HEK293 (cell line): Measurements from ENCODE around the gene PREX1.
"Not testable (repeated sequence)": the region's sequence is repeated elsewhere in the genome, so short reads cannot be mapped to it uniquely, and the experiment has no call there.

Experiments
- CTCF ChIA-PET: fragments of 350-600 bp; formaldehyde crosslinking; extraction: SDS; loops from one replicate; lab custom pipeline; 2021; ENCODE audit warnings: antibody characterized with exemption; lab: Yijun Ruan, JAX
- POLR2A ChIA-PET: fragments of 300-600 bp; formaldehyde crosslinking; extraction: SDS; loops from one replicate; lab custom pipeline; 2020; ENCODE audit warnings: antibody characterized with exemption, inconsistent platforms; lab: Yijun Ruan, JAX
- H3K27ac ChIP-seq: fragments of 200-500 bp; sonication (Bioruptor generic); 2 replicates; pipeline ENCODE4 v1.5.1; 2014; ENCODE audit warnings: low read depth, low read length, control low read depth, inconsistent platforms; ENCODE audit errors: extremely low read depth
- H3K36me3 ChIP-seq, 2 experiments: fragments of 200-500 bp in 1 of 2; sonication (Bioruptor generic) in 1 of 2; 1 replicate in 1 of 2; 2 replicates in 1 of 2; pipeline ENCODE4 v1.5.1; 2014 to 2017; ENCODE audit warnings: inconsistent platforms in 2 of 2, low read length in 2 of 2; ENCODE audit not compliant: control insufficient read depth in 2 of 2, insufficient read depth in 1 of 2
- H3K4me1 ChIP-seq: fragments of 200-500 bp; sonication (Bioruptor generic); 2 replicates; pipeline ENCODE4 v1.5.1; 2014; ENCODE audit warnings: mild to moderate bottlenecking, low read length, inconsistent platforms; ENCODE audit not compliant: control insufficient read depth, insufficient read depth
- H3K4me3 ChIP-seq: 2 replicates; pipeline ENCODE4 v1.5.1; 2011; ENCODE audit warnings: low read depth, mild to moderate bottlenecking, control low read depth, low read length, moderate library complexity
- H3K9me3 ChIP-seq: fragments of 200-500 bp; sonication (Bioruptor generic); 2 replicates; pipeline ENCODE4 v1.5.1; 2014; ENCODE audit warnings: low read depth, low read length, inconsistent platforms; ENCODE audit not compliant: control insufficient read depth, insufficient read depth
- FEZF1 ChIP-seq: fragments of 450-650 bp; formaldehyde crosslinking; IDR thresholded peaks from 2 replicates; pipeline ENCODE4 v1.5.1; 2016; ENCODE audit warnings: missing biosample characterization, missing genetic modification characterization
- GLI2 ChIP-seq: fragments of 450-650 bp; formaldehyde crosslinking; IDR thresholded peaks from 2 replicates; pipeline ENCODE4; 2017; ENCODE audit warnings: missing biosample characterization, missing genetic modification characterization, low read depth, borderline replicate concordance
- GLI4 ChIP-seq: fragments of 450-650 bp; formaldehyde crosslinking; IDR thresholded peaks from 2 replicates; pipeline ENCODE4 v1.5.1; 2016; ENCODE audit warnings: missing biosample characterization, missing genetic modification characterization
- KLF10 ChIP-seq: fragments of 450-650 bp; IDR thresholded peaks from 2 replicates; pipeline ENCODE4 v1.5.1; 2018; ENCODE audit warnings: missing biosample characterization, mild to moderate bottlenecking, missing genetic modification characterization
- ZEB2 ChIP-seq: fragments of 450-650 bp; formaldehyde crosslinking; IDR thresholded peaks from 2 replicates; pipeline ENCODE4 v1.5.1; 2016; ENCODE audit warnings: missing biosample characterization, missing genetic modification characterization
- ZNF112 ChIP-seq: fragments of 450-650 bp; formaldehyde crosslinking; IDR thresholded peaks from 2 replicates; pipeline ENCODE4 v1.5.0; 2017; ENCODE audit warnings: missing biosample characterization, missing genetic modification characterization
- ZNF132 ChIP-seq: fragments of 450-650 bp; formaldehyde crosslinking; IDR thresholded peaks from 2 replicates; pipeline ENCODE4 v1.5.1; 2017; ENCODE audit warnings: missing biosample characterization, missing genetic modification characterization, borderline replicate concordance
- ZNF211 ChIP-seq: fragments of 450-650 bp; formaldehyde crosslinking; IDR thresholded peaks from 2 replicates; pipeline ENCODE4 v1.5.1; 2016; ENCODE audit warnings: low read depth, missing biosample characterization, missing genetic modification characterization
- ZNF23 ChIP-seq: fragments of 450-650 bp; formaldehyde crosslinking; IDR thresholded peaks from 2 replicates; pipeline ENCODE4 v1.5.1; 2016; ENCODE audit warnings: missing biosample characterization, missing genetic modification characterization, borderline replicate concordance
- ZNF239 ChIP-seq: fragments of 450-650 bp; formaldehyde crosslinking; IDR thresholded peaks from 2 replicates; pipeline ENCODE4 v1.5.1; 2016; ENCODE audit warnings: missing biosample characterization, missing genetic modification characterization
- ZNF473 ChIP-seq: fragments of 450-650 bp; formaldehyde crosslinking; IDR thresholded peaks from 2 replicates; pipeline ENCODE4 v1.5.1; 2017; ENCODE audit warnings: missing biosample characterization, missing genetic modification characterization
- ZNF530 ChIP-seq: fragments of 450-650 bp; formaldehyde crosslinking; IDR thresholded peaks from 2 replicates; pipeline ENCODE4 v1.5.1; 2016; ENCODE audit warnings: low read depth, missing biosample characterization, missing genetic modification characterization
- ZNF548 ChIP-seq: fragments of 450-650 bp; formaldehyde crosslinking; IDR thresholded peaks from 2 replicates; pipeline ENCODE4 v1.5.1; 2016; ENCODE audit warnings: missing biosample characterization, missing genetic modification characterization
- ZNF571 ChIP-seq: fragments of 450-650 bp; formaldehyde crosslinking; IDR thresholded peaks from 2 replicates; pipeline ENCODE4 v1.5.0; 2017; ENCODE audit warnings: missing biosample characterization, missing genetic modification characterization
- ZNF621 ChIP-seq: fragments of 450-650 bp; formaldehyde crosslinking; IDR thresholded peaks from 2 replicates; pipeline ENCODE4 v1.5.1; 2017; ENCODE audit warnings: missing biosample characterization, missing genetic modification characterization
- ZNF707 ChIP-seq: fragments of 450-650 bp; formaldehyde crosslinking; IDR thresholded peaks from 2 replicates; pipeline ENCODE4 v1.5.1; 2016; ENCODE audit warnings: missing biosample characterization, missing genetic modification characterization
- ZNF768 ChIP-seq: fragments of 450-650 bp; formaldehyde crosslinking; IDR thresholded peaks from 2 replicates; pipeline ENCODE4 v1.5.1; 2018; ENCODE audit warnings: missing biosample characterization, mild to moderate bottlenecking, missing genetic modification characterization
- ZNF791 ChIP-seq: fragments of 450-650 bp; formaldehyde crosslinking; IDR thresholded peaks from 2 replicates; pipeline ENCODE4 v1.5.1; 2016; ENCODE audit warnings: missing biosample characterization, missing genetic modification characterization
- ZNF792 ChIP-seq: fragments of 450-650 bp; formaldehyde crosslinking; IDR thresholded peaks from 2 replicates; pipeline ENCODE4 v1.5.1; 2016; ENCODE audit warnings: missing biosample characterization, missing genetic modification characterization
- TF ChIP-seq, protein P1 (sequence below): fragments of 450-650 bp; formaldehyde crosslinking; IDR thresholded peaks from 2 replicates; pipeline ENCODE4 v1.5.1; 2016; ENCODE audit warnings: missing biosample characterization, missing genetic modification characterization
- TF ChIP-seq, protein P2 (sequence below): fragments of 450-650 bp; formaldehyde crosslinking; IDR thresholded peaks from 2 replicates; pipeline ENCODE4; 2016; ENCODE audit warnings: missing biosample characterization, missing genetic modification characterization
- TF ChIP-seq, protein P3 (sequence below): fragments of 450-650 bp; formaldehyde crosslinking; IDR thresholded peaks from 2 replicates; pipeline ENCODE4 v1.5.1; 2016; ENCODE audit warnings: missing biosample characterization, missing genetic modification characterization, borderline replicate concordance
- TF ChIP-seq, protein P4 (sequence below): fragments of 450-650 bp; formaldehyde crosslinking; IDR thresholded peaks from 2 replicates; pipeline ENCODE4 v1.5.1; 2016; ENCODE audit warnings: missing biosample characterization, missing genetic modification characterization

Gene PREX1

DNA sequence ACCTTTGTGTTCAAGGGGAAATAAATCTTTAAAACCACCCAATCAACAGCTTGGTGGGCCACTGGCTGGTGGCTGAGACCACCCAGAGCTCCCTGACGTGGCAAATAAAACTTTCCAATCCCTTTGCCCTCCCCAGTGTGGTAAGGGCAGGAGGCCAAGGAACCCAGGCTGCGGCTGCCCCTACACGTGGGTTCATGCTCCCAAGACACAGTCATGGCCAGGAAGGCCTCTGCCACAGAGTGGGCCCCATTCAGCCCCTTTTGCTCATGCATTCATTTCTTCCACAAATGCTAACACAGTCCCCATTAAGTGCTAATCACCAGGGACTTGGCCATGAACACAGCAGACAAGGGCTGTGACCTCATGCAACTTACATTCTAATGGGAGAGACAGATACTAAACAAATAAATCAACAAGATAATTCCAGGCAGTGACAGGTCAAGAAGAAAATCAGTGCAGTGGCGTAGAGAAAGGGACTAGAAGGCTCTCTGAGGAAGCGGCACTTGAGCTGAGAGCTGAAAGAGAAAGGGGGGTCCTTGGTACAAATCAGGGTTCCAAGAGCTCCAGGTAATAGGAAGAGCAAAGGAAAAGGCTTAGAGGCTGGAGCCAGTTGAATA, 13.8 kb downstream of the PREX1 start:
- CTCF ChIA-PET = no interaction called here
- TF ChIP-seq FEZF1 (tag by site-specific recombination) = no peak
- TF ChIP-seq ZNF621 = no peak
- no peak for TF ChIP-seq GLI2 (tag by site-specific recombination)
- no peak for TF ChIP-seq ZNF791 (tag by site-specific recombination)
- Histone ChIP-seq H3K36me3 (no peaks in the 10 kb centered on the region), H3K27ac (no peak overlapping the region), H3K4me3 (no peak overlapping the region), H3K4me1 (no peaks in the 10 kb centered on the region), H3K9me3 (no peaks in the 10 kb centered on the region)
- POLR2A ChIA-PET = no interaction called here

DNA sequence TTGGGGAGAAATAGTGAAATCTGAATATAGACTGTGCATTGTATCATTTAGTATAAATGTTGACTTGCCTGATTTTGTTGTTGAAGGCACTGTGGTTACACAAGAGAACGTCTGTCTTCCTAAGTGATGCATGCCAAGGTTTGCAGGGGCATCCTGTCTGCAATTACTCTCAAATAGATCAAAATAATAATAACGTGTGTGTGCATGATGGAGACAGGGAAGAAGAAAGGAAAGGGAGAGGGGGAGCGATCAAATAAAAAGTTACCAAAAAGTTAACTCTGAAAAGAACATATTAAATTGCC, 14.4 kb downstream of the PREX1 start:
- Histone ChIP-seq H3K4me1 (no peaks in the 10 kb centered on the region), H3K4me3 (no peak overlapping the region), H3K9me3 (no peaks in the 10 kb centered on the region), H3K36me3 (no peaks in the 10 kb centered on the region), H3K27ac (no peak overlapping the region)
- POLR2A ChIA-PET = no interaction called here
- CTCF ChIA-PET = no interaction called here
- TF ChIP-seq, protein P1, sequence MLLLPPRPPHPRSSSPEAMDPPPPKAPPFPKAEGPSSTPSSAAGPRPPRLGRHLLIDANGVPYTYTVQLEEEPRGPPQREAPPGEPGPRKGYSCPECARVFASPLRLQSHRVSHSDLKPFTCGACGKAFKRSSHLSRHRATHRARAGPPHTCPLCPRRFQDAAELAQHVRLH (tag by site-specific recombination) = no peak
- TF ChIP-seq KLF10 (no peak), ZEB2 (tag by site-specific recombination) (no peak), GLI4 (tag by site-specific recombination) (no peak), ZNF112 (no peak), ZNF239 (tag by site-specific recombination) (no peak), ZNF548 (tag by site-specific recombination) (no peak), ZNF211 (tag by site-specific recombination) (no peak), ZNF707 (no peak), ZNF768 (no peak), ZNF23 (tag by site-specific recombination) (no peak), ZNF132 (tag by site-specific recombination) (no peak), ZNF530 (tag by site-specific recombination) (no peak), ZNF473 (tag by site-specific recombination) (no peak), FEZF1 (tag by site-specific recombination) (no peak)
- TF ChIP-seq, protein P2, sequence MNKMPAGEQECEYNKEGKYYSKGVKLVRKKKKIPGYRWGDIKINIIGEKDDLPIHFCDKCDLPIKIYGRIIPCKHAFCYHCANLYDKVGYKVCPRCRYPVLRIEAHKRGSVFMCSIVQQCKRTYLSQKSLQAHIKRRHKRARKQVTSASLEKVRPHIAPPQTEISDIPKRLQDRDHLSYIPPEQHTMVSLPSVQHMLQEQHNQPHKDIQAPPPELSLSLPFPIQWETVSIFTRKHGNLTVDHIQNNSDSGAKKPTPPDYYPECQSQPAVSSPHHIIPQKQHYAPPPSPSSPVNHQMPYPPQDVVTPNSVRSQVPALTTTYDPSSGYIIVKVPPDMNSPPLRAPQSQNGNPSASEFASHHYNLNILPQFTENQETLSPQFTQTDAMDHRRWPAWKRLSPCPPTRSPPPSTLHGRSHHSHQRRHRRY = no peak
- TF ChIP-seq, protein P3, sequence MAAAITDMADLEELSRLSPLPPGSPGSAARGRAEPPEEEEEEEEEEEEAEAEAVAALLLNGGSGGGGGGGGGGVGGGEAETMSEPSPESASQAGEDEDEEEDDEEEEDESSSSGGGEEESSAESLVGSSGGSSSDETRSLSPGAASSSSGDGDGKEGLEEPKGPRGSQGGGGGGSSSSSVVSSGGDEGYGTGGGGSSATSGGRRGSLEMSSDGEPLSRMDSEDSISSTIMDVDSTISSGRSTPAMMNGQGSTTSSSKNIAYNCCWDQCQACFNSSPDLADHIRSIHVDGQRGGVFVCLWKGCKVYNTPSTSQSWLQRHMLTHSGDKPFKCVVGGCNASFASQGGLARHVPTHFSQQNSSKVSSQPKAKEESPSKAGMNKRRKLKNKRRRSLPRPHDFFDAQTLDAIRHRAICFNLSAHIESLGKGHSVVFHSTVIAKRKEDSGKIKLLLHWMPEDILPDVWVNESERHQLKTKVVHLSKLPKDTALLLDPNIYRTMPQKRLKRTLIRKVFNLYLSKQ = no peak
- TF ChIP-seq, all 188 proteins: peak for 0

DNA sequence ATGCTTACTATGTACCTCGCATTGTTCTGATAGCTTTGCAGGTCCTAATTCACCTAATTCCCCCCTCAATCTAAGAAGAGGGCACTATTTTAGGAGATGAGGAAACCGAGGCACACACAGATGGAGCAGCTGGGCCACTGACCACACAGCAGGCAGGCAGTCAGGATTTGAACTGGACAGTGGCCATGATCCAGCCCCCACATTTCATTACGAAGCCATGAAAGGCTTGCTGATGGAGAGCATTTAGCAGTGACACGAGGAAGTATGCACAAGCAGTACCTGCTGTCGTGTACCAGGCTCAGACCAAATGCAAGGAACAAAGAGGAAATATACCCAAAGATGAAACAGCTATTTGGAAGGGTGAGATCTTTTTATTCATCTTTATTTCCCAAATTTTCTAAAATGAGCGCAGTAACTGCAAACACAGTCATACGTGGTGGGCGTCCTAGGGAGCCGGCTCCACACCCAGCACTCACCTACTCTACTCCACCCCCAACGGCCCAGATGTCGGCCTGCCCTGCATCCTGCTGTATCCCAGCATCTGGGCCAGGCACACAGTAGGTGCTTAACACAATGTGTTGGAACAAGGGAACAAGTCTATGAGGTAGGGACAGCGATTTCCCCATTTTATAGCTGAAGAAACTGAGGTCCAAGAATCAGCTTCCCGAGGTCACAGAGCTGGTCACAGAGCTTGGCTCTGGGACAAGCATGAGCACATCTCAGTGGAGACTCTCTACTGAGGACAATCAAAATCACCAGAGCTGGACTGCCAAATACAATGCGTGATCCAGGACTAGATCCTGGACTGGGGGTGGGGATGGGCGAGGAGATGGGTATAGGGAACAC, 15.0 kb downstream of the PREX1 start:
- ChIA-PET POLR2A (no interaction called here), CTCF (no interaction called here)
- H3K36me3 ChIP-seq = no peaks in the 10 kb centered on the region
- TF ChIP-seq, protein P4, sequence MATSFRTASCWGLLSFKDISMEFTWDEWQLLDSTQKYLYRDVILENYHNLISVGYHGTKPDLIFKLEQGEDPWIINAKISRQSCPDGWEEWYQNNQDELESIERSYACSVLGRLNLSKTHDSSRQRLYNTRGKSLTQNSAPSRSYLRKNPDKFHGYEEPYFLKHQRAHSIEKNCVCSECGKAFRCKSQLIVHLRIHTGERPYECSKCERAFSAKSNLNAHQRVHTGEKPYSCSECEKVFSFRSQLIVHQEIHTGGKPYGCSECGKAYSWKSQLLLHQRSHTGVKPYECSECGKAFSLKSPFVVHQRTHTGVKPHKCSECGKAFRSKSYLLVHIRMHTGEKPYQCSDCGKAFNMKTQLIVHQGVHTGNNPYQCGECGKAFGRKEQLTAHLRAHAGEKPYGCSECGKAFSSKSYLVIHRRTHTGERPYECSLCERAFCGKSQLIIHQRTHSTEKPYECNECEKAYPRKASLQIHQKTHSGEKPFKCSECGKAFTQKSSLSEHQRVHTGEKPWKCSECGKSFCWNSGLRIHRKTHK = no peak
- TF ChIP-seq ZNF792 (tag by site-specific recombination) (no peak), ZNF571 (tag by site-specific recombination) (no peak), ZNF621 (no peak)
- H3K9me3 ChIP-seq = no peaks in the 10 kb centered on the region
- no peak overlapping the region for H3K27ac ChIP-seq
- no peak overlapping the region for H3K4me3 ChIP-seq
- H3K4me1 ChIP-seq = no peaks in the 10 kb centered on the region

DNA sequence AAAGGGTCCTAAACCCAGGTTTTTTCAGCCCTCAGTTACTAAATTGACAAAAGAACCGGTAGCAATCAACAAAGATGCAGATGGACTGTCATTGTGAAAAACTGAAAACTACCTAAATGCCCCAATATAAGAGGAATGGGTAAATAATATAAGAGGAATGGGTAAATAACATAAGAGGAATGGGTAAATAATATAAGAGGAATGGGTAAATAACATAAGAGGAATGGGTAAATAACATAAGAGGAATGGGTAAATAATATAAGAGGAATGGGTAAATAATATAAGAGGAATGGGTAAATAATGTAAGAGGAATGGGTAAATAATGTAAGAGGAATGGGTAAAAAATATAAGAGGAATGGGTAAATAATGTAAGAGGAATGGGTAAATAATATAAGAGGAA, 15.7 kb downstream of the PREX1 start:
- H3K4me1 ChIP-seq, H3K36me3 ChIP-seq, POLR2A ChIA-PET, H3K27ac ChIP-seq, H3K4me3 ChIP-seq, H3K9me3 ChIP-seq, CTCF ChIA-PET: not testable (repeated sequence)
